CD14-positive monocyte (primary cell): ENCODE measurements around the gene CFTR. TPM values are rescaled to one million over a fixed set of nuclear protein-coding genes. Genes with fewer than 3 reads are reported as not detected.

Experiments used
- DNase-seq, 3 donors: peaks; one replicate each; pipeline ENCODE4 v3.0.0-alpha.2; 2011 to 2022
- H2AFZ ChIP-seq: 2 replicates; pipeline ENCODE4 v1.6.0; 2012; ENCODE audit warnings: mild to moderate bottlenecking, low read depth, low read length, inconsistent platforms; ENCODE audit not compliant: insufficient read depth, poor library complexity, severe bottlenecking
- H3K27ac ChIP-seq, 2 donors: 1 replicate in 1 of 2; 2 replicates in 1 of 2; pipeline ENCODE4 v1.5.1; 2012 to 2013; ENCODE audit warnings: low read length in 2 of 2, control low read depth in 1 of 2, inconsistent platforms in 1 of 2, low read depth in 1 of 2, mild to moderate bottlenecking in 1 of 2
- H3K27me3 ChIP-seq, 2 donors: one replicate each; pipeline versions ENCODE4 v1.6.0 to v1.6.1; 2011 to 2013; ENCODE audit warnings: low read length in 2 of 2; ENCODE audit not compliant: control insufficient read depth in 2 of 2, insufficient read depth in 2 of 2
- H3K36me3 ChIP-seq, 2 donors: replicated peaks in 1 of 2; 1 replicate in 1 of 2; 2 replicates in 1 of 2; pipeline versions ENCODE4 v1.5.1 to v1.6.1; 2012 to 2013; ENCODE audit warnings: low read length in 2 of 2, control low read depth in 1 of 2, inconsistent platforms in 1 of 2, mild to moderate bottlenecking in 1 of 2; ENCODE audit not compliant: insufficient read depth in 2 of 2, control insufficient read depth in 1 of 2
- H3K4me1 ChIP-seq, 2 donors: 1 replicate in 1 of 2; 2 replicates in 1 of 2; pipeline versions ENCODE4 v1.5.1 to v1.6.1; 2012 to 2013; ENCODE audit warnings: low read length in 2 of 2, control low read depth in 1 of 2, inconsistent platforms in 1 of 2, mild to moderate bottlenecking in 1 of 2, moderate library complexity in 1 of 2; ENCODE audit not compliant: insufficient read depth in 2 of 2, control insufficient read depth in 1 of 2
- H3K4me2 ChIP-seq: replicated peaks from 2 replicates; pipeline ENCODE3; 2012; ENCODE audit warnings: low read length, moderate library complexity, mild to moderate bottlenecking; ENCODE audit not compliant: poor library complexity, severe bottlenecking; ENCODE audit errors: extremely low read depth
- H3K4me3 ChIP-seq, 3 experiments: fragments of 200-600 bp in 1 of 3; sonication (generic) in 1 of 3; replicated peaks in 1 of 3; 1 replicate in 2 of 3; 2 replicates in 1 of 3; pipeline ENCODE4 v1.5.1; 2011 to 2013; ENCODE audit warnings: low read length in 3 of 3, mild to moderate bottlenecking in 3 of 3, control low read depth in 2 of 3, low read depth in 2 of 3, inconsistent platforms in 1 of 3, moderate library complexity in 1 of 3
- H3K79me2 ChIP-seq: 2 replicates; pipeline ENCODE4 v1.6.0; 2012; ENCODE audit warnings: mild to moderate bottlenecking, control low read depth, inconsistent platforms, low read length, moderate library complexity; ENCODE audit not compliant: insufficient read depth
- H3K9ac ChIP-seq: 2 replicates; pipeline ENCODE4 v1.6.0; 2017; ENCODE audit warnings: low read length, mild to moderate bottlenecking; ENCODE audit not compliant: insufficient read depth, poor library complexity, severe bottlenecking
- H3K9me3 ChIP-seq, 2 donors: replicated peaks in 1 of 2; 1 replicate in 1 of 2; 2 replicates in 1 of 2; pipeline versions ENCODE4 v1.5.1 to v1.6.1; 2012 to 2013; ENCODE audit warnings: low read length in 2 of 2, control low read depth in 1 of 2; ENCODE audit not compliant: control insufficient read depth in 1 of 2, insufficient read depth in 1 of 2
- H4K20me1 ChIP-seq: 2 replicates; pipeline ENCODE4 v1.6.0; 2012; ENCODE audit warnings: mild to moderate bottlenecking, low read length, control low read depth, moderate library complexity; ENCODE audit not compliant: insufficient read depth
- H3K27ac Mint-ChIP-seq, 7 donors: one replicate each; pipeline ENCODE4 v1.8.0; 2020; ENCODE audit warnings: mild to moderate bottlenecking in 7 of 7, mixed read lengths in 7 of 7, moderate library complexity in 6 of 7, inconsistent platforms in 2 of 7
- H3K27me3 Mint-ChIP-seq, 3 donors: one replicate each; pipeline ENCODE4 v1.8.0; 2021 to 2022; ENCODE audit warnings: low read depth in 3 of 3, mild to moderate bottlenecking in 3 of 3, mixed read lengths in 3 of 3, moderate library complexity in 3 of 3, inconsistent platforms in 1 of 3
- H3K36me3 Mint-ChIP-seq, 2 donors: one replicate each; pipeline ENCODE4 v1.8.0; 2020; ENCODE audit warnings: mixed read lengths in 2 of 2, inconsistent platforms in 1 of 2, mild to moderate bottlenecking in 1 of 2
- H3K4me1 Mint-ChIP-seq: one replicate; pipeline ENCODE4 v1.8.0; 2020; ENCODE audit warnings: mild to moderate bottlenecking, mixed read lengths
- H3K4me3 Mint-ChIP-seq, 2 donors: one replicate each; pipeline ENCODE4 v1.8.0; 2020; ENCODE audit warnings: mild to moderate bottlenecking in 2 of 2, mixed read lengths in 2 of 2, moderate library complexity in 1 of 2
- H3K9me3 Mint-ChIP-seq, 7 donors: one replicate each; pipeline ENCODE4 v1.8.0; 2020 to 2022; ENCODE audit warnings: mixed read lengths in 7 of 7, mild to moderate bottlenecking in 6 of 7, moderate library complexity in 6 of 7, inconsistent platforms in 2 of 7
- CTCF ChIP-seq: fragments of 200-600 bp; IDR thresholded peaks from one replicate; pipeline ENCODE4 v1.8.0; 2022; ENCODE audit warnings: antibody characterized with exemption, mild to moderate bottlenecking
- WGBS: methylation state at CpG from one replicate; pipeline ENCODE4 v1.1.5; 2013; ENCODE audit warnings: missing lambda C conversion rate; ENCODE audit not compliant: insufficient coverage; 5-methylcytosine and 5-hydroxymethylcytosine counted together
- intact Hi-C, 2 donors: fragments of 100-400 bp; cut with micrococcal nuclease; formaldehyde crosslinking; loops; one replicate each; pipeline versions ENCODE4 v1.15.0 to v1.15.1; 2023
- polyA plus RNA-seq, 3 donors: library from polyadenylated mRNA; depleted of rRNA in 1 of 3; unstranded in 2 of 3; stranded (reverse) in 1 of 3; fragments of 300-500 nt in 2 of 3; fragments of >200 nt in 1 of 3; fragmentation: Illumina TruSeq in 2 of 3; gene quantifications; 1 replicate in 2 of 3; 2 replicates in 1 of 3; pipeline ENCODE4 v1.2.3, GENCODE V29; 2012 to 2021

CFTR gene
- polyA plus RNA-seq, 3 donors: not detected

- H3K4me3 ChIP-seq: no peak overlapping the region
- no peaks in the 10 kb centered on the region for H3K4me1 ChIP-seq
- H3K36me3 ChIP-seq: no peaks in the 10 kb centered on the region
- no peak overlapping the region for H3K9ac ChIP-seq
- no peaks in the 10 kb centered on the region for H3K36me3 Mint-ChIP-seq
- H3K4me2 ChIP-seq: no peak overlapping the region
- no peak overlapping the region for H2AFZ ChIP-seq
- 95% methylated on average over 6 of the region's 6 CpGs for WGBS
- no peak overlapping the region for H3K4me3 Mint-ChIP-seq
- no peaks in the 10 kb centered on the region for H3K9me3 ChIP-seq
- H3K27me3 ChIP-seq: no peaks in the 10 kb centered on the region
- no peak for DNase-seq
- H3K9me3 Mint-ChIP-seq: peaks cover 0 to 1% (median 0%) of the 10 kb centered on the region in 7 donors
- H3K4me1 Mint-ChIP-seq: no peaks in the 10 kb centered on the region
- H3K27ac Mint-ChIP-seq: no peak overlapping the region
- intact Hi-C loops: no loop called here
- peaks cover 0 to 2% (median 1%) of the 10 kb centered on the region in 3 donors for H3K27me3 Mint-ChIP-seq
- no peak for TF ChIP-seq CTCF
- H3K27ac ChIP-seq: no peak overlapping the region
- H4K20me1 ChIP-seq: no peaks in the 10 kb centered on the region
- no peaks in the 10 kb centered on the region for H3K79me2 ChIP-seq
Measured at GRCh38 chr7:117666689-117667088, 186.9 kb downstream of the CFTR start.

GRCh38 chr7:117667456-117667855 is 187.6 kb downstream of the CFTR start:
- H3K4me3 ChIP-seq: no peak overlapping the region

More at GRCh38 chr7:117667456-117667855, 187.6 kb downstream of the CFTR start:
- intact Hi-C loops: no loop called here
- no CpG with 5 or more reads among the region's 2 CpGs for WGBS
- no peak overlapping the region for H3K27ac ChIP-seq
- no peak overlapping the region for H3K9ac ChIP-seq
- no peaks in the 10 kb centered on the region for H3K4me1 ChIP-seq
- no peaks in the 10 kb centered on the region for H3K36me3 ChIP-seq
- DNase-seq: no peak
- Mint-ChIP-seq H3K4me1 (no peaks in the 10 kb centered on the region), H3K27ac (no peak overlapping the region), H3K4me3 (no peak overlapping the region), H3K9me3 (peaks cover 0 to 1% (median 0%) of the 10 kb centered on the region in 7 donors), H3K27me3 (peaks cover 0 to 2% (median 1%) of the 10 kb centered on the region in 3 donors), H3K36me3 (no peaks in the 10 kb centered on the region)
- no peaks in the 10 kb centered on the region for H3K27me3 ChIP-seq
- H3K4me2 ChIP-seq: no peak overlapping the region
- no peak for TF ChIP-seq CTCF
- no peak overlapping the region for H2AFZ ChIP-seq
- no peaks in the 10 kb centered on the region for H3K79me2 ChIP-seq
- no peaks in the 10 kb centered on the region for H3K9me3 ChIP-seq
- H4K20me1 ChIP-seq: no peaks in the 10 kb centered on the region
